GM21528 (cell line): ENCODE measurements around the gene ADH4.
"Not testable (repeated sequence)": the region's sequence is repeated elsewhere in the genome, so short reads cannot be mapped to it uniquely, and the experiment has no call there.

Experiments
- ATAC-seq: cut with Tn5 transposase; IDR thresholded peaks from one replicate; pipeline ENCODE4 v1.9.1; 2021; ENCODE audit warnings: mild to moderate bottlenecking, moderate library complexity; ENCODE audit not compliant: unreplicated experiment, low FRiP score

Gene ADH4

GRCh38 chr4:99084595-99084994, 59.5 kb downstream of the ADH4 start:
- ATAC-seq, result no peak

- ATAC-seq, result no peak
Measured at GRCh38 chr4:99082192-99082591, 61.9 kb downstream of the ADH4 start.

GRCh38 chr4:99080869-99081268, 63.2 kb downstream of the ADH4 start:
- not testable (repeated sequence) for ATAC-seq

- ATAC-seq, result no peak
Measured at GRCh38 chr4:99079625-99080295, 64.3 kb downstream of the ADH4 start.

- ATAC-seq, result no peak
Measured at GRCh38 chr4:99078931-99079624, 65.0 kb downstream of the ADH4 start.

- no peak for ATAC-seq
Measured at GRCh38 chr4:99078336-99078735, 65.8 kb downstream of the ADH4 start.

- ATAC-seq, result no peak
Measured at GRCh38 chr4:99077177-99077576, 66.9 kb downstream of the ADH4 start.

GRCh38 chr4:99076292-99076976, 67.7 kb downstream of the ADH4 start:
- ATAC-seq, result no peak

GRCh38 chr4:99074816-99075215, 69.3 kb downstream of the ADH4 start:
- no peak for ATAC-seq
